NCI-H2081 (cell line): Measurements from ENCODE around the gene MAT2A.
"Not testable (repeated sequence)": the region's sequence is repeated elsewhere in the genome, so short reads cannot be mapped to it uniquely, and the experiment has no call there.

Source experiments
- DNase-seq, 2 experiments: peaks; one replicate each; lab custom pipeline; 2025; lab: John Stamatoyannopoulos, UW

Gene MAT2A

GRCh38 chr2:85579266-85579935 is 40.4 kb downstream of the MAT2A start:
- no peak for DNase-seq

GRCh38 chr2:85580206-85580605 is 41.2 kb downstream of the MAT2A start:
- DNase-seq: no peak

- no peak for DNase-seq
Measured at GRCh38 chr2:85582492-85582891, 43.5 kb downstream of the MAT2A start.

GRCh38 chr2:85583667-85584353 is 44.8 kb downstream of the MAT2A start:
- DNase-seq: no peak

GRCh38 chr2:85584354-85584856 is 45.4 kb downstream of the MAT2A start, which contains the start of gene VAMP5:
Gene VAMP5, plus strand, starts transcription at chr2:85584431. Its CDS starts 60 bp downstream, at chr2:85584491.
- no peak for DNase-seq

- no peak for DNase-seq
Measured at GRCh38 chr2:85584857-85585780, 46.2 kb downstream of the MAT2A start.

- no peak for DNase-seq
Measured at GRCh38 chr2:85585781-85586105, 46.8 kb downstream of the MAT2A start.

GRCh38 chr2:85588236-85588635 is 49.3 kb downstream of the MAT2A start:
- DNase-seq: no peak

GRCh38 chr2:85588645-85589044 is 49.7 kb downstream of the MAT2A start:
- no peak for DNase-seq

- no peak for DNase-seq
Measured at GRCh38 chr2:85589181-85589580, 50.2 kb downstream of the MAT2A start.

GRCh38 chr2:85589982-85590791 is 51.2 kb downstream of the MAT2A start:
- no peak for DNase-seq

- no peak for DNase-seq
Measured at GRCh38 chr2:85590950-85591349, 52.0 kb downstream of the MAT2A start.

GRCh38 chr2:85591563-85591962 is 52.6 kb downstream of the MAT2A start:
- DNase-seq: no peak

- DNase-seq: not testable (repeated sequence)
Measured at GRCh38 chr2:85592299-85592698, 53.3 kb downstream of the MAT2A start.

GRCh38 chr2:85593023-85593422 is 54.1 kb downstream of the MAT2A start:
- DNase-seq: no peak
